Limb (tissue), 2 donors: ENCODE data around the gene BPI.
"Not testable (repeated sequence)": the region's sequence is repeated elsewhere in the genome, so short reads cannot be mapped to it uniquely, and the experiment has no call there.

Experiments
- DNase-seq, 2 donors: peaks; one replicate each; pipeline ENCODE4 v3.0.0-alpha.2; 2016; ENCODE audit errors: extremely low spot score in 2 of 2

The BPI gene

GRCh38 chr20:38277691-38278090 lies 26.3 kb upstream of the BPI start:
- no peak for DNase-seq

- DNase-seq: peak; percentile 55 to 68
These were observed 25.8 kb upstream of the BPI start for GRCh38 chr20:38278131-38278530.

DNA sequence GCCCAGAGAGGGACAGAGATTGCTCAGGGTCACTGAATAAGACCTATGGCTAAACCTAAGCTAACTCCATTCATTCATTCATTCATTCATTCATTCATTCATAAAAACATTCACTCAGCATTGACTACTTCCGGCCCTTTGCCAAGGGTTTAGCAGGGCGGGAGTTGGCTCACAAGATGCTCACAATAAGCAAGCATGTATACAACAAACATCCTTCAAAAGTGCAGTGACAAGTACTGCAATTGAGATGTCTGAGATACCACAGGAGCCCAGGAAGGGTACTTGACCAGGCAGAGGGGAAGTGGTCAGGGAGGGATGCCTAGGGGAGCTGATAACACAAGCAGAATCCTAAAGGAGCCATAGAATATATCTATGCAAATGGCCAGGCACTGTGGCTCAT lies 25.2 kb upstream of the BPI start:
- peak in 1 of 2 donors; percentile 18 for DNase-seq

DNA sequence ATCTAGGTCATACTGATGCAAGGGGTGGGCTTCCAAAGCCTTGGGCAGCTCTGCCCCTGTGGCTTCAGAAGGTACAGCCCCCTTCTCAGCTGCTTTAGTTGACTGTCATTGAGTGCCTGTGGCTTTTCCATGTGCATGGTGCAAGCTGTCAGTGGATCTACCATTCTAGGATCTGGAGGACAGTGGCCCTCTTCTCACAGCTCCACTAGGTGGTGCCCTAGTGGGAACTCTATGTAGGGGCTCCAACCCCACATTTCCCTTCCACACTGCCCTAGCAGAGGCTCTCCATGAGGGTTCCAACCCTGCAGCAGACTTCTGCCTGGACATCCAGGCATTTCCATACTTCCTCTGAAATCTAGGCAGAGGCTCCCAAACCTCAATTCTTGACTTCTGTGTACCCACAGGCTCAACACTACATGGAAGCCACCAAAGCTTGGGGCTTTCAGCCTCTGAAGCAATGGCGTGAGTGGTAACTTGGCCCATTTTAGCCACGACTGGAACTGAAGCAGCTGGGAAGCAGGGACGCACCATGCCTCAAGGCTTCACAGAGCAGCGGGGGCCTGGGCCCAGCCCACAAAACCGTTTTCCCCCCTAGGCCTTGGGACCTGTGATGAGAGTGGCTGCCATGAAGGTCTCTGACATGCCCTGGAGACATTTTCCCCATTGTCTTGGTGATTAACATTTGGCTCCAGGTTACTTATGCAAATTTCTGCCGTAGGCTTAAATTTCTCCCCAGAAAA lies 22.6 kb upstream of the BPI start:
- DNase-seq: peak in 1 of 2 donors; percentile 5

DNA sequence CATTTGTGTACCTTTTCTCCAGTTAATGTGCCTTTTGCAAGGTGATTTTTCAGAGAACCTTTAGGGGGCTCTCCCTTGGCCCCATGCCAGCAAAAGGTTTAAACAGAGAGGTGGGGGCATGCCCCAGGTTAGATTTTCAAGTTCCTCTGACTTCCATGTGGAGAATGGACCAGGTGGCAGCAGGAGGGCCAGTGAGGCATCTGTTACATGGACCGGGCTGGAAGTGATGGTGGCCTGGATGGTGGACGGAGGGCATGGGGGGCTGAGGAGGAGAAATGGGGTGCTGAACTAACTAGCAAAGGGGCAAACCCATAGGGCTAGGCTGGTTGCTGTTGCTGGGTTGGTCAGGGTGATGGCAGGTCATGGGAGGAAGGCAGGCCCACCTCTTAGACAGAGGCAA lies 20.7 kb upstream of the BPI start:
- DNase-seq: no peak

GRCh38 chr20:38284066-38284650 lies 19.8 kb upstream of the BPI start:
- DNase-seq: not testable (repeated sequence)

DNA sequence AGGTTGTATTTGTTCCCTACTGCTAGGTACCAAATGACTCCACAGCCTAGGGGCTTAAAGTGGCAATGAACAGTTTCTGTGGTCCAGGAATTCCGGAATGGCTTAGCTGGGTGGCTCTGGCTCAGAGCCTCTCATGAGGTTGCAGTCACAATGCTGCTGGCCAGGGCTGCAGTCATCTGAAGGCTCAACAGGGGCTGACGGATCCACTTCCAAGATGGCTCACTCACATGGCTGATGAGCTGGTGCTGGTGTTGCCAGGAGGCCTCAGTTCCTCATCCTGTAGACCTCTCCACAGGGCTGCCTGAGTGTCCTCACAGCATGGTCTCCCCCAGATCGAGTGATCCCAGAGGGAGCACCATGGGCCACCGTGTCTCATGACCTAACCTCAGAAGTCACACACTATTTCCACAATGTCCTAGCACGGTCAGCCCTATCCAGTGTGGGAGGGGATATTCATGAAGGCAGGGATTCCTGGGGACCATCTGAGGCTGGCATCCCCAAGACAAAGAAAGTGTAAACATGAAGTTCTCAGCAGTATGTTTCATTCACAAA lies 19.0 kb upstream of the BPI start:
- peak in 1 of 2 donors; percentile 6 for DNase-seq

DNA sequence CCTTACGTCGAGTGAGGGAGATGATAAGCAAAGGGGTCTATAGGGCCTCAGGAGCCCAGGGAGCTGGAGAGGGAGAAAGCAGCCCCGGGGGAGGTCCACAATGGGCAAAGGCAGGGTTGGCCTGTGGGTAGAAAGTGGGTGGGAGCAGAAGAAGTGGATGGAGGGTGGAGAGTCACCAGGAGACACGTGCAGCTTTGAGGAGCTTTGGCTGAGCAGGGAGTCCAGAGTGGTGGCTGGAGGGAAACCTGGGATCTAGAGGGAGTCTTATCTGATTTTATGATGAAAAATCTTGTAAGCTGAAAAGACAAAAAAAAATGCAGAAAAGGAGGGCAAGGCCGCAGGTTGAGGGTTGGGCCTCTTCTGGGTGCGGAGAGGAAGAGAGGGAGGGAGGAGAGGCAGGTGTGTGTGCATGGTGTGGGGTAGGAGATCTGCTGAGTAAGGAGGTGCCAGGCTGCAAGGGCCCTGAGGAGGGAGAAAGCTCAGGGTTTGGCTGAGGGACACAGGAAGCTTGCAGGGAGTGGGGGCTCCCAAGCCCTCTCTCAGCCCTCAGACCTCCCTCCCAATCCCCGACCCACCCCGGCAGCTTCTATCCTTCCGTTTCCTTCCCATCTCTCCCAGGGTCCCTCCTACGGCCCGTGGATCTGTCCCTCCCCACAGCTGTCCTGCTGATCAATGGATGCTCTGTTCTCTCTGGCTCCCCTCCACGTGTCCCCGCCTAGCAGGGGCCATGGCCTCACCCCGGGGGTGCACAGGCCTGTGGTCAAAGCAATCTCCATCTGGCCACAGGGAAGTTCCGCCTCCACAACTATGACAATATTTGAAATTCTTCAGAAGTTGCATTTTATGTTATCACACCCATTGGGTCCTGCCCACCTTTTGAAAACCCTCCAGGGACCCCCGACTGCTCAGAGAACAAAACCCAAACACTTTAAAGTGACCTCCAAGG lies 17.1 kb upstream of the BPI start:
- peak; percentile 27 to 45 for DNase-seq

DNA sequence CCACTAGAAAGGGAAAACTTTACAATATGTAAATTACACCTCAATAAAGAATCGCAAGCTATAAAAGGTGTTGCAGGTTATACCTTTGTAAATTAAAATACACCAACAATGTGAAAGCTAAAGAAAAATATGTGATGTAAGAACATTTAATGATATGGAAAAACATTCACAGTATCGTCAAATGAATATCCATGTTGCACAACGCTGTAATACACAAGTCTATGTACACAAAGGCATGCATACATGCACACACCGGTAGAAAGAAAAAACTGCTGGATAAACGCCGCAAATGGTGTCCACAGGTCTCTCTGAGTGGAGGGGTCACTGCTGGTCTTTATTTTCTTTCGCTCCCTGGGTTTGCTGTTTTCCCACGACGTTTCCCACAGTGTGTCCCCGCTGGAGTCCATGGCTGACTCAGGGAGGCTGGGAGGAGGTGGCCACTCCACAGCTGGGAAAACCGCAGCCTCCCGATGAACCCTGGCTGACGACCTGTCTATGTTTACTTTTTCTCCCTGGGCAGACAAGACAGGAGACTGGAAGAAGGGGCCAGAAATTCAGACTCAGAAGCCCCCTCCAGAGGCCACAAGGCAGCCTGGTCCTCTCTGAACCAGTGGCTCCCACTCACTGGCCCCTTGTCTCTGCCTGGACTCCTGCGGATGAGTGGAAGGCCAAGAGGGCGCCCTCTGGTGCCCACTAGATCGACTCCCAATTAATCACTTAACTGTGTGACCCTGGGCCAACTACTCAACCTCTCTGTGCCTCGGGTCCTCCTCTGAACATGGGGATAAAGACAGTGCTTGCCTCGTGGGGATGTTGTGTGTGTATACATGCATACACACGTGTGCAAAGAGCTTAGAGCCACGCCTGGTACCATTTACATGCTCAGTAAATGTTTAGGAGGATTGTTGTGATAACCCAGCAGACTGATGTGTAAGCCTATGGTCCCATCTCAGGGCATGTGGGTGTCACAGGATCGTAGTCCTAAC lies 12.8 kb upstream of the BPI start:
- no peak for DNase-seq

DNA sequence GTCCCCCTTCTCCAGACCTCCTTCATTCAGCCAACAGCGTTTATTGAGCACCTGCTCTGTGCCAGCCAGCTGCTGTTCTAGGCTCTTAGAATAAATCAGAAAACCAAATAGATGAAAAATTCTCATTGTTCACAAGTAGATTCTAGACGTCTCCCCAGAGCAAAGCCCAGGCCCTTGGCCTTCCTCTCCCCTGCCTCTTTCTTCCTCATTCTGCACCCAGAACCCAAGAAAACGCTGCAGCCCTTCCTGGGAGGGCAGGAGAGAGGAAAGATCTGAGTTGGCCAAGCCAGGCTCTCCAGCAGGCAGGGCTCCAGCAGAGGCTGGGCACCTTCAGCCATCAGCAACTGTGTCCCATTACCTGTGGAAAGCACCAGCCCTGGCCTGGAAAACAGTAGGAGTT lies 12.0 kb upstream of the BPI start:
- no peak for DNase-seq

DNA sequence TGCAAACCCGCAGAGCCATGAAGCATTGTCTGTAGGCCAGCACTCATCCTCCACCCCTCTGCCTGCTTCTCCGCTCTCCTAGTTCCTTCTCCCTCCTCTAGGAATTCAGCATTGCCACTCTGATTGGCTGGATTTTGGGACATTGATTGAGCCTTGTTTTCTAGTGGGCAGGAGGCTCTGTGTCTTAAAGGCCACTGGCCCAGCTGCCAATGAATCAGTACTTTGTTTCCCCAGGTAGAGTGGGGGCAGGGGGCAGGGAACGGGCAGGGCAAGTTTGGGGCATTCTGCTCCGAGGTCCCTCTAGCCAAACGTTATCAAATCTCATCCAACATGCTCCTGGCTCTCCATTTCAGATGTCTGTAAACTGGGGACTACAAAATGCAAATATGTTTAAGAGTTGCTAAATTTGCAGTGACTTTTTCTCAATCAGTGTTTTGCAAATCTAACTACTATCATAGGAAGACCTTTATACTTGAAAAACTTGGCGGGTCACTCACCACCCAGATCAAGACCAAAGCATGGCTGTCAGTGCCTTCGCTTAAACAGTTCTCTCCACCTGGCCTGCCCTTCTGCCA lies 10.4 kb upstream of the BPI start:
- no peak for DNase-seq

DNA sequence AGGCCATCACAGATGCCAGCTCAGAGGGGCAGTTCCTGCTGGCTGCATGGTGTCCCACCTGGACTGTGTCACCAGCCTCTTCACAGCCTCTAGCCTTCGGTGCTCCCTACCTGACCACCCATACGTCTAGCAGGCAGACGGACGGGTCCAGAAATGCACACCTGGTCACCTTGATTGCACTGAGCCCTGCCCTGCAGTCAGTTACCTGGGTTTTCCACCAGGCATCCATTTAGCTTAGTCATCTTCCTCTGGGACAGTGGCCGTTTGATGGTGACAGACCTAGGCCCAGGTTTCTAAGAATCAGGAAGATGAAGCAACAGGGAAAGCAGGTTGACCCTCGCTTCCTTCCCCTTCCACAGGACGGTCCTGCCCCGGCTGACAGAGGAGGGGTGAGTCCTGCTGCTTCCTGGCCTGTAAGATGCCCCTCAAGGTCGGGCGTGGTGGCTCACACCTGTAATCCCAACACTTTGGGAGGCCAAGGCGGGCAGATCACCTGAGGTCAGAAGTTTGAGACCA lies 9.8 kb upstream of the BPI start:
- no peak for DNase-seq

DNA sequence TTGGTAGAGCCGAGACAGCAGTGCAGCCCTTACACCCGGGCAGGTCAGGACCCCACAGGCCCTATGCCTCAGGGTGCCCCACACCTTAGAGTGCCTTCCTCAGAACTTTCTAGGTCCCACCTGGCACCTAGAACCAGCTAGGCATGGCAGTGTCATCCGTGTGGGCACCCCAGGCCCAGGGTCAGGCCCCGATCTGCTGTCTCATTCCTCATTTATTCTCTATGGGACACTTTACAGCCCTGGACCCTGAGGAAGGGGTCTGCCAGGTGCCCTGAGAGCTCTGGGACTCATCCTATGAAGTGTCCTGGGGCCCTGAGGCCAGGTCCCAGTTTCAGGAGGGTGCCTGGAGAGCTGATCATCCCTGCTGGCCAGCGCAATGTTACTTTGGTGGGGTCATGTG lies 8.1 kb upstream of the BPI start:
- DNase-seq: no peak

DNA sequence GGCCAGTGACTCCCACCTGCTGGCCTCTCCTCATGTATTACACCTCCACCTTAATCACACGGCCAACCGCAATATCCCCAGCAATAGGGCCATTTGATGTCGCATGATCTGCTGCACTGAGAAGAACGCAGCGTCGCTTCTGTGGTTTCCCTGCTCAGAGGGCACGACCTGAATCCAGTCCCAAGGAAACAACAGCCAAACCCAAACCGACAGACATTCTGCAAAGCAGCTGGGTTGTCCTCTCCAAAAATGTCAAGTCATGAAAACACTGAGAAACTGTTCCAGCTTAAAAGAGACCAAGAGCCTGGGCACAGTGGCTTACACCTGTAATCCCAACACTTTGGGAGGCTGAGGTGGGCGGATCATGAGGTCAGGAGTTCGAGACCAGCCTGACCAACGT lies 7.5 kb upstream of the BPI start:
- DNase-seq: no peak

DNA sequence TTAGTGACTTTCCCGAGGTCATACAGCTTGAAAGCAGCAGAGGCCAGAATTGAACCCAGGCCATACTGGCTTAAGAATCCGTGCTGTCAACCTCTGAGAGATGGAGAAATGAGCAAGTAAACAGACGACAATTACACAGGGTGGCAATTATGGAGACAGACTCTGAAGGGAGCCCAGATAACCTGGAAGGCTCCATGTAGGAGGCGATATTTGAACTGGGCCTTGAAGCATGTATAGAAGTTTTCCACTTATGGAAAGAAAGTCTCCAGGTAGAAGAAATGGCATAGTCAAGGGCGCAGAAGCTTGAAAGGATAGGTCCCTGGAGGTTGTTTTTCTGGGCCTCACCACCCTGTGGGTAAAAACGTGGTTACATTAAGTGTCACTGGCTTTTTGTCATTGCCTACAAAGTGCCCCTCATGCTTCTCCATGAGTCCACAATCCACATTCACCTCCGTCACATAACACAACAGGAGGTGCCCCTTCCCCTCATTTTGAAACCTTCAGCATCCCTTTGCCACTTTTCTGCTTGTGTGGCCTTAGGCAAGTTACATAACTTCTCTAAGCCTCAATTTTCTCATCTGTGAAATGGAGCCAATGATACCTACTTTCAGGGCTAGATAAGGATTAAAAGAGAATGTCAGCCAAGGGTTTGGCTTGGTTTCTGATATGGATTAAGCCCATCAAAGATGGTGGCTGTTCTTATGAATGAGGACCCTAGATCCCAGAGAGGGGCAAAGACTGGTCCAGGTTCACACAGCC lies 5.9 kb upstream of the BPI start:
- DNase-seq: no peak

GRCh38 chr20:38298768-38299288 lies 5.1 kb upstream of the BPI start:
- DNase-seq: peak; percentile 34 to 60

- DNase-seq: no peak
These were observed 4.0 kb upstream of the BPI start for GRCh38 chr20:38299963-38300362.

- DNase-seq: no peak
These were observed 3.5 kb upstream of the BPI start for GRCh38 chr20:38300438-38300837.

DNA sequence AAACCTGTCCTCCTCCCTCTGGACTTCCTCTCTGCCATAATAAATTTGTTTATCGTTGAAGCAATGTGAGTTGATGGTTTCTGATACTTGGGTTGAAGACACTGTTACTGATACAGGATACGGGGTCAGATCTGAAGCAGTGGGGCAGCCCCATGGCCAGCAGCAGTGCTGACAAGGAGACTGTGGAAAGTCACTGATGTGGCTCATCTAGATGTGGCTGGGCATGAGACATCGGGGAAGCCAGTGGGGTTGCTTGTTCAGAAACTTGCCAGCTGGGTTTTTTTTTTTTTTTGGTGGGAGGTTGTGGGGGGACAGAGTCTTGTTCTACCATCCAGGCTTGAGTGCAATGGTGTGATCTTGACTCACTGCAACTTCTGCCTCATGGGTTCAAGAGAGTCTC lies 2.6 kb upstream of the BPI start:
- no peak for DNase-seq
